Hepatic stellate cell (primary cell): ENCODE results near the gene SEC14L5.

Source experiments
- DNase-seq: peaks from one replicate; pipeline ENCODE4 v3.0.0; 2011; ENCODE audit warnings: low spot score

SEC14L5 gene

GRCh38 chr16:4931381-4931780 lies 26.7 kb upstream of the SEC14L5 start:
- no peak for DNase-seq

GRCh38 chr16:4933433-4933832 lies 24.7 kb upstream of the SEC14L5 start:
- no peak for DNase-seq

GRCh38 chr16:4933871-4934395 lies 24.2 kb upstream of the SEC14L5 start:
- DNase-seq: no peak

- no peak for DNase-seq
Observed at GRCh38 chr16:4934591-4934990, 23.5 kb upstream of the SEC14L5 start.

GRCh38 chr16:4935241-4935855 lies 22.8 kb upstream of the SEC14L5 start:
- peak; percentile 63 for DNase-seq

- DNase-seq: no peak
Observed at GRCh38 chr16:4936181-4936990, 21.7 kb upstream of the SEC14L5 start.

GRCh38 chr16:4936991-4937781 lies 20.9 kb upstream of the SEC14L5 start, which contains the start of gene PPL:
TSS of gene PPL (minus strand) at chr16:4937148. CDS start at chr16:4937045, 103 bp downstream.
- no peak for DNase-seq

- DNase-seq: no peak
Observed at GRCh38 chr16:4937782-4938682, 20.1 kb upstream of the SEC14L5 start.

- DNase-seq: no peak
Observed at GRCh38 chr16:4938683-4939030, 19.5 kb upstream of the SEC14L5 start.

- DNase-seq: no peak
Observed at GRCh38 chr16:4940719-4941118, 17.4 kb upstream of the SEC14L5 start.

GRCh38 chr16:4942481-4942880 lies 15.6 kb upstream of the SEC14L5 start:
- DNase-seq: no peak

GRCh38 chr16:4944333-4945281 lies 13.5 kb upstream of the SEC14L5 start:
- DNase-seq: peak; percentile 93

GRCh38 chr16:4945560-4946502 lies 12.3 kb upstream of the SEC14L5 start:
- DNase-seq: no peak

- no peak for DNase-seq
Observed at GRCh38 chr16:4946917-4947316, 11.2 kb upstream of the SEC14L5 start.

GRCh38 chr16:4947722-4948503 lies 10.2 kb upstream of the SEC14L5 start:
- no peak for DNase-seq

GRCh38 chr16:4948903-4949766 lies 9.0 kb upstream of the SEC14L5 start:
- no peak for DNase-seq

- no peak for DNase-seq
Observed at GRCh38 chr16:4949986-4950385, 8.1 kb upstream of the SEC14L5 start.
